Measurements from ENCODE around the gene LRP1-AS.

Gene LRP1-AS

DNA sequence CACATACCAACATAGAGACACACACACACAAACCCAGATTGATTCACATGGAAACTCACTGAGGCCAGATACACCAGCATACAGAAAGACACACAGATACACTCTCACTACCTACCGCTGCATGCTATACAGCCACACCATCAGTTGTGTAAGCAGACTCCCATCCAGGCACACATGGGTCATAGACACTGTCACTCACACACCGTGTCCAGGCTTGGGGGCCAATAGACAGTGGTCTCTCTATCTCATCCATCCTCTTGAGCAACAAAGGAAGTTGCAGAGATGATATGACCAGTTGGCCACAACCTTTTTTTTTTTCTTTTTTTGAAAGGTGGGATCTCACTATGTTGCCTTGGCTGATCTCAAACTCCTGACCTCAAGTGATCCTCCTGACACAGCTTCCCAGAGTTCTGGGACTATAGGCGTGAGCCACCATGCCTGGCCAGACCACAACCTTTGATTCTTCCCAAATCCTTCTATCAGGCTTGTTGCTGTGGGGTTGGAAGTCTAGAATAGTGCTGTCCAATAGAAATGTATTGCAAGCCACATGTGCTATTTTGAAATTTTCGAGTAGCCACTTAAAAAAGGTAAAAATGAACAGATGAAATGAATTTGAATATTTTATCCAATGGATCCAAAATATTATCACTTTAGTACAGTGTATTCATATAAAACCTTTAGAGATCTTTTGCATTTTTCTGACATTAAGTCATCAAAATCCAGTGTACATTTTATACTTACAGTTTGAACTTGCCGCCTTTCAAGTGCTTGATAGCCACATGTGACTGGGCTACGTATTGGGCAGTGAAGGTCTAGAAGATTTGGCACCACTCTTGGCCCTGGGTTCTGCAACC lies 7.4 kb downstream of the LRP1-AS start:
- H3K36me3 Mint-ChIP-seq (ENCODE audit: low read depth): peaks cover 59% of the 10 kb centered on the region
- peak overlapping the region in 2 of 3 experiments; percentile 68 to 100 for H3K27ac Mint-ChIP-seq
- H3K9me3 Mint-ChIP-seq: no peaks in the 10 kb centered on the region
- TF ChIP-seq, protein P1, sequence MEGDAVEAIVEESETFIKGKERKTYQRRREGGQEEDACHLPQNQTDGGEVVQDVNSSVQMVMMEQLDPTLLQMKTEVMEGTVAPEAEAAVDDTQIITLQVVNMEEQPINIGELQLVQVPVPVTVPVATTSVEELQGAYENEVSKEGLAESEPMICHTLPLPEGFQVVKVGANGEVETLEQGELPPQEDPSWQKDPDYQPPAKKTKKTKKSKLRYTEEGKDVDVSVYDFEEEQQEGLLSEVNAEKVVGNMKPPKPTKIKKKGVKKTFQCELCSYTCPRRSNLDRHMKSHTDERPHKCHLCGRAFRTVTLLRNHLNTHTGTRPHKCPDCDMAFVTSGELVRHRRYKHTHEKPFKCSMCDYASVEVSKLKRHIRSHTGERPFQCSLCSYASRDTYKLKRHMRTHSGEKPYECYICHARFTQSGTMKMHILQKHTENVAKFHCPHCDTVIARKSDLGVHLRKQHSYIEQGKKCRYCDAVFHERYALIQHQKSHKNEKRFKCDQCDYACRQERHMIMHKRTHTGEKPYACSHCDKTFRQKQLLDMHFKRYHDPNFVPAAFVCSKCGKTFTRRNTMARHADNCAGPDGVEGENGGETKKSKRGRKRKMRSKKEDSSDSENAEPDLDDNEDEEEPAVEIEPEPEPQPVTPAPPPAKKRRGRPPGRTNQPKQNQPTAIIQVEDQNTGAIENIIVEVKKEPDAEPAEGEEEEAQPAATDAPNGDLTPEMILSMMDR (IDR thresholded peaks at IDR 0.05; ENCODE audit: unreplicated experiment in 3 of 3): no peak
- H3K27me3 Mint-ChIP-seq (ENCODE audit: low read depth): no peaks in the 10 kb centered on the region
- H3K4me3 Mint-ChIP-seq: peak overlapping the region in 1 of 3 experiments; percentile 5
- H3K4me1 Mint-ChIP-seq: peaks cover 77% of the 10 kb centered on the region

DNA sequence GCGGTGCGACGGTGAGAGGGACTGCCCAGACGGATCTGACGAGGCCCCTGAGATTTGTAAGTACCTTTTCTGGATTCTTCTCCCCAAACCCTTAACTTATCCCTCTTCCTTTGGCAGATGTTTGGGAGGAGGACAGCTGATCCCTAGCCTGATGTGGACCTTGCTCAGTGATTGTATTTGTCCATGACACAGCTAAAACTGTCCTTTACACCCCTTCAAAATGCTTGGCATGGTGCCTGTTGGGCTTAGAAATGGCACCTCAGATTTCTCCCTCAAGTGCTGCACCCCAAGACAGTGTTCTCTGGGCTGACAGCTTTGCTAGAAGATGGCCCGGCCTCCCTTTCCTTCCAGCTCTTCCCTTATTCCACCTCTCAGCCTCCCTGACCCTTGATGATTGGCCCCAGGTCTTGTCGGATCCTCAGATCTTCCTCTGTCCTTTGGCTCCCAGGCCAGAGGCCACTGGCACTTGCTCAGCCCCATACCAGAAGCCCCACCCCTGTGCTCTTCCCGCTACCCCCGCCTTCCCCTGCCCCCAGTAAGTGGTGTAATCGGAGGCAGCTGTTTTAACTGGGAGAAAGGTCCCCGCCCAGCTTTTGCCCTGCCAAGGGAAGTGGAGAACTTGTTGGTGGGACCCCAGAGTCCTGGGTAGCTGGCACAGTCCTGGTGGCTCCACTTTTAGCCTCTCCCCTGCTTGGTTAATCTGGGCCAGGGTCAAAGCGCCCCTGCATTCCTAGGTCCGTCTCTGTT lies 8.7 kb downstream of the LRP1-AS start:
- H3K9me3 Mint-ChIP-seq: no peaks in the 10 kb centered on the region
- peak overlapping the region; percentile 72 to 100 (median 95) for H3K27ac Mint-ChIP-seq
- H3K4me3 Mint-ChIP-seq: peak overlapping the region; percentile 15 to 43 (median 41)
- TF ChIP-seq, protein P1 (IDR thresholded peaks at IDR 0.05; ENCODE audit: unreplicated experiment in 3 of 3): no peak
- peaks cover 46% of the 10 kb centered on the region for H3K36me3 Mint-ChIP-seq (ENCODE audit: low read depth)
- H3K27me3 Mint-ChIP-seq (ENCODE audit: low read depth): peaks cover 3% of the 10 kb centered on the region
- H3K4me1 Mint-ChIP-seq: peaks cover 78% of the 10 kb centered on the region

DNA sequence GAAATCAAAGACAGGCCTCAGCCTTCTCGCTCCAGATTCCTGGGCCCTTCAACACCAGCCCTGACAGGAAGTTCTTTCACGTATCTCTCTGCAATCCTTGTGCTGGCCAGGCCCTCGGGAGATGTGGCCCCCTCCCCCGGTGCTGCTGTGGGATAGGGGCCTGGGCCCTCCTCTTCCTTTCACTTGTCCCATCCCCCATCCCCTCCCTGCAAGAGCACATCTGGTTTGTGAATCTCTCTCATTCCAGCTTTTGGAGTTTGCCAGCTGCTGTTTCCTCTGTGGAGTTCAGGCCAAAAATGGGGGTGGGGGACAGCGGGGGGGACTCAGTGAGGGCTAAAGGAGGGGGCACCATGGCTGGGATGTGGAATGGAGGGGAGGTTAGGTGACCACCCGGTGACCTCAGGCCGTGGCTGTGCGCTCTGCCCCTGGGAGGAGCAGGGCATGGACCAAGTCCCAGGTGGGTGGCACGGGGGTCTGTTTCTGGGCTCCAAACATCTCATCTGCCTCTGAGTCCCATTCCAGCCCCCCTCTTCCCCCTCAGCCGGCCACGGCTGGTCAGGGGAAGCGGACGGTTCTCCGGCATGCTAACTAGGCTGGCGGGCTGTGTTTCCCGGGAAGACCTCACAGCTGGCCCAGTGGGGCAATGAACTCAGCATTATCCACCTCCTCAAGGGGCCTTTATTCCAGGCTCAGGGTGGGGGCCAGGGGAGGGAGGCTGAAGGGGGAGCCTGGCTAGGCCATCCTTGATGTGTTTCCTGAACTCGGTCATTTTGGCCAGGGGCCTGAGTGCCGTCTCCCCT lies 11.7 kb downstream of the LRP1-AS start:
- Mint-ChIP-seq H3K27ac (peak overlapping the region; percentile 94 to 100 (median 99)), H3K9me3 (no peaks in the 10 kb centered on the region), H3K27me3 (ENCODE audit: low read depth) (peaks cover 3% of the 10 kb centered on the region), H3K4me1 (peaks cover 84% of the 10 kb centered on the region), H3K36me3 (ENCODE audit: low read depth) (peaks cover 23% of the 10 kb centered on the region), H3K4me3 (peak overlapping the region; percentile 62 to 76 (median 66))
- TF ChIP-seq, protein P1 (IDR thresholded peaks at IDR 0.05; ENCODE audit: unreplicated experiment in 3 of 3): no peak

DNA sequence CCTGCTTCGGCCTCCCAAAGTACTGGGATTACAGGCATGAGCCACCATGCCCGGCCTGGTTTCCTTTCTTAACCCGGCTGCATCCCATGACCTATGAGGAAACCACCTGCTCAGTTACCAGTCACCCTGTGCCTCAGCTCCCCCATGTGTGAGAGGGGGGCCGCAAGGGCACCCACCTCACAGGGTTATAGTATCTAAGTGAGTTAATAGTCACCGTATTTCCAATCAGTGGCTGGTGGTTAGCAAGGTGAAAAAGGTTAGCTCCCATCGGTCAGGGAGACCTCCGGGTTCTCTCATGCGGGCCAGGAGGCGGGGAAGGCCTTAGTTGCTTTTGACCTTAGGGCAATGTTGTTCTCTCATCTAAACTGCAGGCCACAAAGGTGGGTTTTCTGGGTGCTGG lies 12.5 kb downstream of the LRP1-AS start:
- peak overlapping the region; percentile 94 to 100 (median 99) for H3K27ac Mint-ChIP-seq
- no peaks in the 10 kb centered on the region for H3K9me3 Mint-ChIP-seq
- H3K4me3 Mint-ChIP-seq: peak overlapping the region; percentile 62 to 76 (median 66)

DNA sequence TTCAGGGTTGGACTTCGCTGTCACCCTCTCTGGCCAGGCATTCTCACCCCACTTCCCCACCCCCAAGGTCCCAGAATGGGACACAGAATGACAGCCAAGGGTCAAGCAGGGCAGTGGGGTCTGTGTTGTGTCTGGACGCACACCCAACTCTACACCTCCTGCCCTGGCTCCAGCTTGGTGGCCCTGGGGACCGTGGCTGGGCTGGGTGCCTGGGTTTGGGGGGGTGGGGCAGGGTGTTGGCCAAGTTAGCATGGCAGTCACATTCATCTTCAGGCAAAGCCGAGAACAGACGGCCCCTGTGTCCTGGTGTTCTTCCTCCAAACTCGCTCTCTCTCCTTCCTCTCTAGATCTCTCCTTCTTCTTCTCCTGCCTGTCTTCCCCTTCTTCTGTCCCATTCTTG lies 13.5 kb downstream of the LRP1-AS start:
- no peaks in the 10 kb centered on the region for H3K9me3 Mint-ChIP-seq
- TF ChIP-seq, protein P1 (IDR thresholded peaks at IDR 0.05; ENCODE audit: unreplicated experiment in 3 of 3): no peak
- peak overlapping the region; percentile 94 to 100 (median 99) for H3K27ac Mint-ChIP-seq
- peaks cover 3% of the 10 kb centered on the region for H3K27me3 Mint-ChIP-seq (ENCODE audit: low read depth)
- peak overlapping the region; percentile 51 to 72 (median 67) for H3K4me3 Mint-ChIP-seq
- peaks cover 82% of the 10 kb centered on the region for H3K4me1 Mint-ChIP-seq
- peaks cover 7% of the 10 kb centered on the region for H3K36me3 Mint-ChIP-seq (ENCODE audit: low read depth)

More for the DNA sequence above, 12.5 kb downstream of the LRP1-AS start:
- TF ChIP-seq, protein P1 (IDR thresholded peaks at IDR 0.05; ENCODE audit: unreplicated experiment in 3 of 3): no peak
- Mint-ChIP-seq H3K4me1 (peaks cover 87% of the 10 kb centered on the region), H3K36me3 (ENCODE audit: low read depth) (peaks cover 16% of the 10 kb centered on the region), H3K27me3 (ENCODE audit: low read depth) (peaks cover 3% of the 10 kb centered on the region)
